Activated CD8-positive, alpha-beta T cell treated with anti-CD3 and anti-CD28 coated beads for 36 hours (primary cell): ENCODE data around the gene PPP1R2. TPM values are rescaled to one million over a fixed set of nuclear protein-coding genes. Genes with fewer than 3 reads are reported as not detected.

Source experiments
- ATAC-seq: fragments of 200-7000 bp; cut with Tn5 transposase; one replicate; pipeline ENCODE4 v1.10.0; 2021; ENCODE audit warnings: mild to moderate bottlenecking, moderate library complexity
- CTCF ChIA-PET: fragments of 350-600 bp; sonication (Branson Sonifier 250); formaldehyde crosslinking; loops from one replicate; lab custom pipeline; 2021; ENCODE audit warnings: antibody characterized with exemption; lab: Charles Lee
- POLR2A ChIA-PET: fragments of 350-600 bp; sonication (Branson Sonifier 250); formaldehyde crosslinking; loops from one replicate; lab custom pipeline; 2021; ENCODE audit warnings: antibody characterized with exemption; lab: Charles Lee
- DNase-seq: peaks from one replicate; pipeline ENCODE4 v3.0.0-alpha.2; 2020
- H3K27ac Mint-ChIP-seq: one replicate; pipeline ENCODE4 v1.8.0; 2021; ENCODE audit warnings: mild to moderate bottlenecking, mixed read lengths
- H3K27me3 Mint-ChIP-seq: one replicate; pipeline ENCODE4 v1.8.0; 2021; ENCODE audit warnings: mixed read lengths
- H3K36me3 Mint-ChIP-seq: one replicate; pipeline ENCODE4 v1.8.0; 2021; ENCODE audit warnings: low read depth, mixed read lengths
- H3K4me1 Mint-ChIP-seq: one replicate; pipeline ENCODE4 v1.8.0; 2021; ENCODE audit warnings: low read depth, mixed read lengths
- H3K4me3 Mint-ChIP-seq: one replicate; pipeline ENCODE4 v1.8.0; 2021; ENCODE audit warnings: mild to moderate bottlenecking, moderate library complexity, mixed read lengths
- H3K9me3 Mint-ChIP-seq: one replicate; pipeline ENCODE4 v1.8.0; 2021; ENCODE audit warnings: mixed read lengths
- CTCF ChIP-seq: fragments of 200-600 bp; IDR thresholded peaks from one replicate; pipeline ENCODE4 v1.8.0; 2022; ENCODE audit warnings: antibody characterized with exemption, mild to moderate bottlenecking
- intact Hi-C: fragments of 100-400 bp; cut with micrococcal nuclease; formaldehyde crosslinking; loops from one replicate; pipeline ENCODE4 v1.10.0; 2022
- total RNA-seq, 2 experiments: library from RNA; stranded (reverse); gene quantifications; one replicate each; pipeline ENCODE4 v1.2.3, GENCODE V29; 2021

The PPP1R2 gene
- total RNA-seq, 2 experiments from 2014 or later = 86.7 to 89.0 TPM

GRCh38 chr3:195549931-195550519 lies 6.9 kb upstream of the PPP1R2 start:
- no peak for TF ChIP-seq CTCF
- intact Hi-C loops = no loop called here
- ChIA-PET POLR2A (interaction anchor here (0.6 to 4.4 kb wide), 7 partner anchors 9 to 279 kb away, joined by 3 to 34 read pairs (median 4); partner anchors contain the start of genes APOD, PPP1R2 and XXYLT1), CTCF (interaction anchor here (1.0 to 4.2 kb wide), 8 partner anchors 9 to 301 kb away, joined by 3 to 19 read pairs (median 5); partner anchors contain the start of gene XXYLT1)
- peaks cover 74% of the 10 kb centered on the region for H3K4me1 Mint-ChIP-seq
- H3K4me3 Mint-ChIP-seq = peak overlapping the region; percentile 60
- ATAC-seq (peak; percentile 75), DNase-seq (peak; percentile 90)
- H3K27me3 Mint-ChIP-seq = no peaks in the 10 kb centered on the region
- H3K27ac Mint-ChIP-seq = peak overlapping the region; percentile 93
- no peaks in the 10 kb centered on the region for H3K9me3 Mint-ChIP-seq
- H3K36me3 Mint-ChIP-seq = no peaks in the 10 kb centered on the region

GRCh38 chr3:195548987-195549386 lies 5.9 kb upstream of the PPP1R2 start:
- Mint-ChIP-seq H3K4me3 (no peak overlapping the region), H3K27me3 (no peaks in the 10 kb centered on the region), H3K27ac (peak overlapping the region; percentile 14), H3K36me3 (no peaks in the 10 kb centered on the region), H3K4me1 (peaks cover 84% of the 10 kb centered on the region), H3K9me3 (no peaks in the 10 kb centered on the region)
- ATAC-seq (no peak), DNase-seq (no peak)
- intact Hi-C loops = no loop called here
- ChIA-PET CTCF (interaction anchor here (0.7 to 4.2 kb wide), 3 partner anchors 23 to 278 kb away, joined by 3 to 19 read pairs (median 3); partner anchors contain the start of gene XXYLT1), POLR2A (interaction anchor here (0.7 to 4.4 kb wide), 3 partner anchors 8 to 14 kb away, joined by 3 to 34 read pairs (median 3); partner anchors contain the start of gene PPP1R2)
- no peak for TF ChIP-seq CTCF

- Mint-ChIP-seq H3K36me3 (no peaks in the 10 kb centered on the region), H3K27ac (peak overlapping the region; percentile 14), H3K4me3 (no peak overlapping the region)
These were observed 5.4 kb upstream of the PPP1R2 start for GRCh38 chr3:195548501-195548900.

GRCh38 chr3:195548006-195548405 lies 4.9 kb upstream of the PPP1R2 start:
- ChIA-PET POLR2A (interaction anchor here (0.9 kb wide), 1 partner anchor 8 kb away, joined by 3 read pairs; no protein-coding TSS in a partner anchor), CTCF (interaction anchor here (4.2 kb wide), 1 partner anchor 277 kb away, joined by 19 read pairs; the partner anchor contains the start of gene XXYLT1)
- ATAC-seq (no peak), DNase-seq (no peak)
- peaks cover 81% of the 10 kb centered on the region for H3K4me1 Mint-ChIP-seq
- H3K36me3 Mint-ChIP-seq = no peaks in the 10 kb centered on the region
- H3K9me3 Mint-ChIP-seq = no peaks in the 10 kb centered on the region
- H3K27me3 Mint-ChIP-seq = no peaks in the 10 kb centered on the region
- H3K27ac Mint-ChIP-seq = no peak overlapping the region
- intact Hi-C loops = no loop called here
- TF ChIP-seq CTCF = no peak
- H3K4me3 Mint-ChIP-seq = no peak overlapping the region

More at GRCh38 chr3:195548501-195548900, 5.4 kb upstream of the PPP1R2 start:
- POLR2A ChIA-PET = interaction anchor here (0.7 to 0.9 kb wide), 2 partner anchors 9 to 15 kb away, joined by 3 read pairs; no protein-coding TSS in a partner anchor
- Mint-ChIP-seq H3K27me3 (no peaks in the 10 kb centered on the region), H3K9me3 (no peaks in the 10 kb centered on the region), H3K4me1 (peaks cover 86% of the 10 kb centered on the region)
- ATAC-seq (no peak), DNase-seq (no peak)
- no peak for TF ChIP-seq CTCF
- intact Hi-C loops = no loop called here
- CTCF ChIA-PET = interaction anchor here (4.2 kb wide), 1 partner anchor 278 kb away, joined by 19 read pairs; the partner anchor contains the start of gene XXYLT1

- POLR2A ChIA-PET = interaction anchor here (1.0 kb wide), 1 partner anchor 12 kb away, joined by 4 read pairs; no protein-coding TSS in a partner anchor
- CTCF ChIA-PET = interaction anchor here (0.6 to 1.2 kb wide), 5 partner anchors 8 to 875 kb away, joined by 3 to 7 read pairs (median 3); no protein-coding TSS in a partner anchor
- no peak for TF ChIP-seq CTCF
- no peaks in the 10 kb centered on the region for H3K27me3 Mint-ChIP-seq
- peaks cover 7% of the 10 kb centered on the region for H3K36me3 Mint-ChIP-seq
- no peaks in the 10 kb centered on the region for H3K9me3 Mint-ChIP-seq
- H3K4me1 Mint-ChIP-seq = peaks cover 66% of the 10 kb centered on the region
- peak overlapping the region; percentile 86 for H3K27ac Mint-ChIP-seq
- no peak for ATAC-seq
- intact Hi-C loops = no loop called here
- peak overlapping the region; percentile 16 for H3K4me3 Mint-ChIP-seq
- DNase-seq = peak; percentile 33
These were observed 3.0 kb upstream of the PPP1R2 start for GRCh38 chr3:195546130-195546560.
